GM23338 (cell line): ENCODE results near the gene CPXM2. TPM values are rescaled to one million over a fixed set of nuclear protein-coding genes. Genes with fewer than 3 reads are reported as not detected.

Experiments used
- ATAC-seq: fragments of 200-7000 bp; cut with Tn5 transposase; 3 replicates; pipeline ENCODE4 v1.9.1; 2020
- DNase-seq: peaks from one replicate; pipeline ENCODE4 v3.0.0-alpha.2; 2015; ENCODE audit warnings: low spot score
- H2AFZ ChIP-seq: fragments of 200-600 bp; sonication (generic); 2 replicates; pipeline ENCODE4 v1.8.0; 2016; ENCODE audit warnings: antibody characterized with exemption, mild to moderate bottlenecking, moderate library complexity
- H3F3A ChIP-seq: fragments of 200-600 bp; sonication (generic); replicated peaks from 2 replicates; pipeline ENCODE4 v1.8.0; 2017; ENCODE audit warnings: antibody characterized with exemption, mixed run types, low read depth
- H3K27ac ChIP-seq: fragments of 200-600 bp; sonication (generic); 2 replicates; pipeline ENCODE4 v1.6.1; 2016; ENCODE audit warnings: low read depth
- H3K27me3 ChIP-seq: fragments of 200-600 bp; sonication (generic); 2 replicates; pipeline ENCODE4 v1.8.0; 2016; ENCODE audit warnings: mild to moderate bottlenecking, mixed run types, moderate library complexity; ENCODE audit not compliant: insufficient read depth
- H3K36me3 ChIP-seq: fragments of 200-600 bp; sonication (generic); 2 replicates; pipeline ENCODE4 v1.8.0; 2016; ENCODE audit warnings: mild to moderate bottlenecking; ENCODE audit not compliant: insufficient read depth
- H3K4me1 ChIP-seq: fragments of 200-600 bp; sonication (generic); 2 replicates; pipeline ENCODE4 v1.8.0; 2016; ENCODE audit warnings: mild to moderate bottlenecking, moderate library complexity; ENCODE audit not compliant: insufficient read depth
- H3K4me2 ChIP-seq: fragments of 200-600 bp; sonication (generic); 2 replicates; pipeline ENCODE4 v1.7.1; 2017; ENCODE audit warnings: mixed run types
- H3K4me3 ChIP-seq: fragments of 200-600 bp; sonication (generic); 2 replicates; pipeline ENCODE4 v1.6.1; 2016; ENCODE audit warnings: mixed run types
- H3K79me2 ChIP-seq: fragments of 200-600 bp; sonication (generic); replicated peaks from 2 replicates; pipeline ENCODE4 v1.8.0; 2017; ENCODE audit warnings: mild to moderate bottlenecking; ENCODE audit not compliant: insufficient read depth
- H3K9me2 ChIP-seq: fragments of 200-600 bp; sonication (generic); 2 replicates; pipeline ENCODE4 v1.8.0; 2017; ENCODE audit not compliant: insufficient read depth
- H4K20me1 ChIP-seq: fragments of 200-600 bp; sonication (generic); replicated peaks from 2 replicates; pipeline ENCODE4 v1.8.0; 2017; ENCODE audit warnings: mild to moderate bottlenecking; ENCODE audit not compliant: insufficient read depth
- H3K27ac Mint-ChIP-seq: 2 replicates; pipeline ENCODE4 v1.8.0; 2020; ENCODE audit warnings: inconsistent platforms, mild to moderate bottlenecking, moderate library complexity, mixed read lengths
- H3K27me3 Mint-ChIP-seq: 3 replicates; pipeline ENCODE4 v1.8.0; 2022; ENCODE audit warnings: low read depth, mild to moderate bottlenecking, moderate library complexity, mixed read lengths, inconsistent platforms; ENCODE audit not compliant: insufficient read depth, poor library complexity
- H3K36me3 Mint-ChIP-seq: 3 replicates; pipeline ENCODE4 v1.8.0; 2021; ENCODE audit warnings: low read depth, mild to moderate bottlenecking, inconsistent platforms, moderate library complexity, mixed read lengths
- H3K4me1 Mint-ChIP-seq: 3 replicates; pipeline ENCODE4 v1.8.0; 2020; ENCODE audit warnings: mild to moderate bottlenecking, inconsistent platforms, mixed read lengths
- H3K4me3 Mint-ChIP-seq: 3 replicates; pipeline ENCODE4 v1.8.0; 2021; ENCODE audit warnings: moderate library complexity, mild to moderate bottlenecking, inconsistent platforms, mixed read lengths
- H3K9me3 Mint-ChIP-seq: 3 replicates; pipeline ENCODE4 v1.8.0; 2020; ENCODE audit warnings: moderate library complexity, mild to moderate bottlenecking, inconsistent platforms, mixed read lengths
- CREB1 ChIP-seq: fragments of 250-450 bp; sonication (Bioruptor Pico); IDR thresholded peaks from 2 replicates; pipeline ENCODE4 v1.5.0; 2020; ENCODE audit warnings: low read depth, mild to moderate bottlenecking, moderate library complexity
- CTCF ChIP-seq, 2 experiments: fragments of 200-600 bp in 1 of 2; sonication (generic) in 1 of 2; conservative IDR thresholded peaks; 2 replicates each; pipeline versions ENCODE4 v1.5.1 to v1.6.1; 2016 to 2017; ENCODE audit warnings: antibody characterized with exemption in 2 of 2, low read depth in 2 of 2, mild to moderate bottlenecking in 2 of 2, moderate library complexity in 1 of 2
- ETS1 ChIP-seq: IDR thresholded peaks from 2 replicates; pipeline ENCODE4 v1.6.1; 2016; ENCODE audit warnings: antibody characterized with exemption
- EZH2 ChIP-seq: fragments of 200-600 bp; sonication (generic); IDR thresholded peaks from one replicate; pipeline ENCODE4 v1.8.0; 2017; ENCODE audit warnings: antibody characterized with exemption, mild to moderate bottlenecking, low read depth; ENCODE audit not compliant: unreplicated experiment
- EZH2phosphoT487 ChIP-seq: fragments of 200-600 bp; sonication (generic); IDR thresholded peaks from one replicate; pipeline ENCODE4 v1.8.1; 2018; ENCODE audit warnings: antibody characterized with exemption; ENCODE audit not compliant: unreplicated experiment
- JUNB ChIP-seq: IDR thresholded peaks from one replicate; pipeline ENCODE4 v1.6.1; 2016; ENCODE audit warnings: antibody characterized with exemption; ENCODE audit not compliant: unreplicated experiment
- NANOG ChIP-seq: IDR thresholded peaks from 2 replicates; pipeline ENCODE4 v1.6.1; 2016; ENCODE audit warnings: antibody characterized with exemption, borderline replicate concordance
- POLR2AphosphoS5 ChIP-seq: IDR thresholded peaks from 2 replicates; pipeline ENCODE4 v1.6.1; 2016; ENCODE audit warnings: antibody characterized with exemption, low read depth
- REST ChIP-seq: IDR thresholded peaks from one replicate; pipeline ENCODE4 v1.6.1; 2018; ENCODE audit warnings: antibody characterized with exemption; ENCODE audit not compliant: unreplicated experiment
- STAT1 ChIP-seq: IDR thresholded peaks from one replicate; pipeline ENCODE4 v1.6.1; 2016; ENCODE audit warnings: antibody characterized with exemption; ENCODE audit not compliant: unreplicated experiment
- ZNF114 ChIP-seq: fragments of 250-450 bp; sonication (Bioruptor Pico); IDR thresholded peaks from 2 replicates; pipeline ENCODE4 v1.5.0; 2020; ENCODE audit warnings: mild to moderate bottlenecking, moderate library complexity
- ZNF331 ChIP-seq: fragments of 250-450 bp; sonication (Bioruptor Pico); IDR thresholded peaks from 2 replicates; pipeline ENCODE4 v1.5.0; 2020; ENCODE audit warnings: low read depth, mild to moderate bottlenecking, moderate library complexity
- ZNF462 ChIP-seq: fragments of 250-450 bp; sonication (Bioruptor Pico); IDR thresholded peaks from 2 replicates; pipeline ENCODE4 v1.5.0; 2020; ENCODE audit warnings: mild to moderate bottlenecking, moderate library complexity
- polyA plus RNA-seq: library from polyadenylated mRNA; unstranded; fragments of >200 nt; fragmentation: Nextera tagmentation; extraction: Ambion mirVana; gene quantifications from 2 replicates; pipeline ENCODE4 v1.2.1, GENCODE V29; 2016
- total RNA-seq: library from RNA; depleted of rRNA; stranded (reverse); fragments of >200 nt; shearing (Covaris generic); gene quantifications from 2 replicates; pipeline ENCODE4 v1.2.3, GENCODE V29; 2014

CPXM2 gene
- total and polyA plus RNA-seq, 2 experiments from 2014 or later, result 1.6 to 8.1 TPM

- H3K4me1 Mint-ChIP-seq, result peaks cover 26% of the 10 kb centered on the region
- no peak for TF ChIP-seq ZNF462 (CRISPR knock-in tag)
- TF ChIP-seq JUNB, result no peak
- TF ChIP-seq EZH2phosphoT487, result no peak
- TF ChIP-seq REST, result no peak
- TF ChIP-seq CTCF (conservative IDR thresholded peaks at IDR 0.05; ENCODE audit: low read depth in 2 of 2), result no peak
- TF ChIP-seq ZNF114 (CRISPR knock-in tag), result no peak
- no peak for TF ChIP-seq POLR2AphosphoS5
- TF ChIP-seq NANOG, result no peak
- TF ChIP-seq ETS1, result no peak
- no peak for TF ChIP-seq EZH2
- TF ChIP-seq ZNF331 (CRISPR knock-in tag), result no peak
- no peak for TF ChIP-seq STAT1
- no peak for TF ChIP-seq CREB1 (CRISPR knock-in tag)
- peaks cover 22% of the 10 kb centered on the region for H3K36me3 Mint-ChIP-seq
- no peaks in the 10 kb centered on the region for H3K36me3 ChIP-seq
- H4K20me1 ChIP-seq, result no peaks in the 10 kb centered on the region
- no peak overlapping the region for H3K4me3 ChIP-seq
- H3K27me3 Mint-ChIP-seq, result peaks cover 1% of the 10 kb centered on the region
- peaks cover 14% of the 10 kb centered on the region for H3K9me3 Mint-ChIP-seq
- H3K27me3 ChIP-seq, result no peaks in the 10 kb centered on the region
- ATAC-seq (no peak), DNase-seq (no peak)
- no peak overlapping the region for H3K27ac ChIP-seq
- H3K9me2 ChIP-seq, result no peaks in the 10 kb centered on the region
- no peaks in the 10 kb centered on the region for H3K79me2 ChIP-seq
- H3K4me3 Mint-ChIP-seq, result no peak overlapping the region
- H3K4me1 ChIP-seq, result peaks cover 20% of the 10 kb centered on the region
- H3K27ac Mint-ChIP-seq, result no peak overlapping the region; the same call in 1 of the 2 replicates
- H3F3A ChIP-seq, result no peaks in the 10 kb centered on the region
- no peak overlapping the region for H3K4me2 ChIP-seq
- no peak overlapping the region for H2AFZ ChIP-seq
Measured at GRCh38 chr10:123841560-123841959, 50.0 kb downstream of the CPXM2 start.
